Measurements from ENCODE around the gene SYTL3. TPM values are rescaled to one million over a fixed set of nuclear protein-coding genes. Genes with fewer than 3 reads are reported as not detected.

The SYTL3 gene
- polyA plus RNA-seq, 1 of the 3 experiments (the other 2 are of a cell fraction), result 2.3 TPM

DNA sequence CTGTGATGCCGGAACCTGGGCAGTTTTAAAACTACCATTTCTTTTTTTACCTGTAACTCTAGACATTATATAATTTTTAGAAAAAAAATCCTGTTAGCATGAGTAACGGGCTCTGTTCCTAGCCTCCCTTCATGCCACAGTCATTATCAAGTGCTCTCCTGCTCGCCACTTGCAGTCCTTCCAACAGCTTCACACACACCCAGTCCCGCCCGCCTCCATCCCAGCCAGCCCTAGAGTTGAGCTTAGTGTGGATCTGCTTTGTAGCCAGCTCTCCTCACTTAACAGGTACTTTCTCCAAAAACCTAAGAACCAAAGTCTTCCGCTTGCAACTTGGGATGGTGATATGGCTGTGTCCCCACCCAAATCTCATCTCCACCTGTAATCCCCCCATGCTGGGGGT is 117.9 kb downstream of the SYTL3 start:
- POLR2A ChIA-PET, result no interaction called here

More for the DNA sequence above, 117.9 kb downstream of the SYTL3 start:
- no peaks in the 10 kb centered on the region for H3K9me3 ChIP-seq
- H3K27me3 ChIP-seq (ENCODE audit: insufficient read depth), result no peaks in the 10 kb centered on the region
- H3F3A ChIP-seq (replicated peaks; ENCODE audit: insufficient read depth), result no peaks in the 10 kb centered on the region
- CTCF ChIA-PET, result interaction anchor here (2.6 kb wide), 1 partner anchor 14 kb away, joined by 9 read pairs; no protein-coding TSS in a partner anchor
- no peak overlapping the region for H3K4me3 ChIP-seq (ENCODE audit: low read depth in 2 of 2, low read length in 1 of 2)
- peaks cover 25 to 65% of the 10 kb centered on the region in 2 experiments for H3K36me3 ChIP-seq (replicated peaks in 1 of 2; ENCODE audit: control insufficient read depth in 1 of 2, insufficient read depth in 2 of 2, low read length in 1 of 2)
- no peaks in the 10 kb centered on the region for H4K20me1 ChIP-seq (ENCODE audit: insufficient read depth)
- 95% methylated on average over 6 of the region's 6 CpGs for WGBS (ENCODE audit: low lambda C conversion rate)
- no peak overlapping the region for H3K9ac ChIP-seq
- H3K4me2 ChIP-seq, result no peak overlapping the region
- H3K27ac ChIP-seq (ENCODE audit: low read depth in 2 of 2, low read length in 1 of 2), result no peak overlapping the region
- no peak for DNase-seq
- peaks cover 0 to 14% of the 10 kb centered on the region in 2 experiments; a peak in 1 of 4 replicates for H3K4me1 ChIP-seq (ENCODE audit: control insufficient read depth in 1 of 2, insufficient read depth in 2 of 2, low read depth in 1 of 2, low read length in 1 of 2)
- no peak overlapping the region for H2AFZ ChIP-seq (ENCODE audit: low read depth)
- no peaks in the 10 kb centered on the region for H3K9me2 ChIP-seq
- no peaks in the 10 kb centered on the region for H3K79me2 ChIP-seq (ENCODE audit: insufficient read depth)
- TF ChIP-seq MEF2A (IDR thresholded peaks at IDR 0.05; ENCODE audit: borderline replicate concordance, low read depth) (no peak), RAD21 (IDR thresholded peaks at IDR 0.05; ENCODE audit: low read length) (no peak), TCF12 (IDR thresholded peaks at IDR 0.05) (no peak), RCOR1 (IDR thresholded peaks at IDR 0.05; ENCODE audit: low read length) (no peak), SMC3 (IDR thresholded peaks at IDR 0.05; ENCODE audit: low read depth, low read length) (no peak), SIN3A (IDR thresholded peaks at IDR 0.05; ENCODE audit: borderline replicate concordance, low read depth, low read length) (no peak), POLR2AphosphoS5 (IDR thresholded peaks at IDR 0.05; ENCODE audit: low read depth, low read length) (no peak), TAF1 (IDR thresholded peaks at IDR 0.05; ENCODE audit: borderline replicate concordance, low read depth, low read length) (no peak), FOSL2 (IDR thresholded peaks at IDR 0.05; ENCODE audit: borderline replicate concordance, low read depth) (no peak), FOXM1 (IDR thresholded peaks at IDR 0.05; ENCODE audit: low read depth) (no peak), YY1 (IDR thresholded peaks at IDR 0.05; ENCODE audit: low read depth) (no peak), NFIC (IDR thresholded peaks at IDR 0.05; ENCODE audit: borderline replicate concordance) (no peak), RFX5 (IDR thresholded peaks at IDR 0.05; ENCODE audit: low read length) (no peak)
- TF ChIP-seq, protein P1, sequence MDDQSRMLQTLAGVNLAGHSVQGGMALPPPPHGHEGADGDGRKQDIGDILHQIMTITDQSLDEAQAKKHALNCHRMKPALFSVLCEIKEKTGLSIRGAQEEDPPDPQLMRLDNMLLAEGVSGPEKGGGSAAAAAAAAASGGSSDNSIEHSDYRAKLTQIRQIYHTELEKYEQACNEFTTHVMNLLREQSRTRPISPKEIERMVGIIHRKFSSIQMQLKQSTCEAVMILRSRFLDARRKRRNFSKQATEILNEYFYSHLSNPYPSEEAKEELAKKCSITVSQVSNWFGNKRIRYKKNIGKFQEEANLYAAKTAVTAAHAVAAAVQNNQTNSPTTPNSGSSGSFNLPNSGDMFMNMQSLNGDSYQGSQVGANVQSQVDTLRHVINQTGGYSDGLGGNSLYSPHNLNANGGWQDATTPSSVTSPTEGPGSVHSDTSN (IDR thresholded peaks at IDR 0.05), result no peak
- TF ChIP-seq, protein P2, sequence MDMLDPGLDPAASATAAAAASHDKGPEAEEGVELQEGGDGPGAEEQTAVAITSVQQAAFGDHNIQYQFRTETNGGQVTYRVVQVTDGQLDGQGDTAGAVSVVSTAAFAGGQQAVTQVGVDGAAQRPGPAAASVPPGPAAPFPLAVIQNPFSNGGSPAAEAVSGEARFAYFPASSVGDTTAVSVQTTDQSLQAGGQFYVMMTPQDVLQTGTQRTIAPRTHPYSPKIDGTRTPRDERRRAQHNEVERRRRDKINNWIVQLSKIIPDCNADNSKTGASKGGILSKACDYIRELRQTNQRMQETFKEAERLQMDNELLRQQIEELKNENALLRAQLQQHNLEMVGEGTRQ (IDR thresholded peaks at IDR 0.05; ENCODE audit: borderline replicate concordance, low read depth, low read length), result no peak
- TF ChIP-seq, protein P3, sequence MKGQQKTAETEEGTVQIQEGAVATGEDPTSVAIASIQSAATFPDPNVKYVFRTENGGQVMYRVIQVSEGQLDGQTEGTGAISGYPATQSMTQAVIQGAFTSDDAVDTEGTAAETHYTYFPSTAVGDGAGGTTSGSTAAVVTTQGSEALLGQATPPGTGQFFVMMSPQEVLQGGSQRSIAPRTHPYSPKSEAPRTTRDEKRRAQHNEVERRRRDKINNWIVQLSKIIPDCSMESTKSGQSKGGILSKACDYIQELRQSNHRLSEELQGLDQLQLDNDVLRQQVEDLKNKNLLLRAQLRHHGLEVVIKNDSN (IDR thresholded peaks at IDR 0.05; ENCODE audit: borderline replicate concordance, low read depth), result no peak
- TF ChIP-seq, protein P4, sequence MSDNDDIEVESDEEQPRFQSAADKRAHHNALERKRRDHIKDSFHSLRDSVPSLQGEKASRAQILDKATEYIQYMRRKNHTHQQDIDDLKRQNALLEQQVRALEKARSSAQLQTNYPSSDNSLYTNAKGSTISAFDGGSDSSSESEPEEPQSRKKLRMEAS (IDR thresholded peaks at IDR 0.05; ENCODE audit: low read depth), result no peak
- TF ChIP-seq, protein P5, sequence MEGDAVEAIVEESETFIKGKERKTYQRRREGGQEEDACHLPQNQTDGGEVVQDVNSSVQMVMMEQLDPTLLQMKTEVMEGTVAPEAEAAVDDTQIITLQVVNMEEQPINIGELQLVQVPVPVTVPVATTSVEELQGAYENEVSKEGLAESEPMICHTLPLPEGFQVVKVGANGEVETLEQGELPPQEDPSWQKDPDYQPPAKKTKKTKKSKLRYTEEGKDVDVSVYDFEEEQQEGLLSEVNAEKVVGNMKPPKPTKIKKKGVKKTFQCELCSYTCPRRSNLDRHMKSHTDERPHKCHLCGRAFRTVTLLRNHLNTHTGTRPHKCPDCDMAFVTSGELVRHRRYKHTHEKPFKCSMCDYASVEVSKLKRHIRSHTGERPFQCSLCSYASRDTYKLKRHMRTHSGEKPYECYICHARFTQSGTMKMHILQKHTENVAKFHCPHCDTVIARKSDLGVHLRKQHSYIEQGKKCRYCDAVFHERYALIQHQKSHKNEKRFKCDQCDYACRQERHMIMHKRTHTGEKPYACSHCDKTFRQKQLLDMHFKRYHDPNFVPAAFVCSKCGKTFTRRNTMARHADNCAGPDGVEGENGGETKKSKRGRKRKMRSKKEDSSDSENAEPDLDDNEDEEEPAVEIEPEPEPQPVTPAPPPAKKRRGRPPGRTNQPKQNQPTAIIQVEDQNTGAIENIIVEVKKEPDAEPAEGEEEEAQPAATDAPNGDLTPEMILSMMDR (IDR thresholded peaks at IDR 0.05), result no peak
- TF ChIP-seq, protein P6, sequence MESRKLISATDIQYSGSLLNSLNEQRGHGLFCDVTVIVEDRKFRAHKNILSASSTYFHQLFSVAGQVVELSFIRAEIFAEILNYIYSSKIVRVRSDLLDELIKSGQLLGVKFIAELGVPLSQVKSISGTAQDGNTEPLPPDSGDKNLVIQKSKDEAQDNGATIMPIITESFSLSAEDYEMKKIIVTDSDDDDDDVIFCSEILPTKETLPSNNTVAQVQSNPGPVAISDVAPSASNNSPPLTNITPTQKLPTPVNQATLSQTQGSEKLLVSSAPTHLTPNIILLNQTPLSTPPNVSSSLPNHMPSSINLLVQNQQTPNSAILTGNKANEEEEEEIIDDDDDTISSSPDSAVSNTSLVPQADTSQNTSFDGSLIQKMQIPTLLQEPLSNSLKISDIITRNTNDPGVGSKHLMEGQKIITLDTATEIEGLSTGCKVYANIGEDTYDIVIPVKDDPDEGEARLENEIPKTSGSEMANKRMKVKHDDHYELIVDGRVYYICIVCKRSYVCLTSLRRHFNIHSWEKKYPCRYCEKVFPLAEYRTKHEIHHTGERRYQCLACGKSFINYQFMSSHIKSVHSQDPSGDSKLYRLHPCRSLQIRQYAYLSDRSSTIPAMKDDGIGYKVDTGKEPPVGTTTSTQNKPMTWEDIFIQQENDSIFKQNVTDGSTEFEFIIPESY (IDR thresholded peaks at IDR 0.05; ENCODE audit: borderline replicate concordance, low read depth), result no peak
